ENCODE measurements around the gene PACS2.

GRCh38 chr14:105389976-105390848, 75.7 kb downstream of the PACS2 start:
- TF ChIP-seq CTCF (IDR thresholded peaks at IDR 0.05) (no peak), POLR2A (IDR thresholded peaks at IDR 0.05) (no peak)

Measured in testis (tissue), 2 donors.